ENCODE data around the gene RNF157.

The RNF157 gene

DNA sequence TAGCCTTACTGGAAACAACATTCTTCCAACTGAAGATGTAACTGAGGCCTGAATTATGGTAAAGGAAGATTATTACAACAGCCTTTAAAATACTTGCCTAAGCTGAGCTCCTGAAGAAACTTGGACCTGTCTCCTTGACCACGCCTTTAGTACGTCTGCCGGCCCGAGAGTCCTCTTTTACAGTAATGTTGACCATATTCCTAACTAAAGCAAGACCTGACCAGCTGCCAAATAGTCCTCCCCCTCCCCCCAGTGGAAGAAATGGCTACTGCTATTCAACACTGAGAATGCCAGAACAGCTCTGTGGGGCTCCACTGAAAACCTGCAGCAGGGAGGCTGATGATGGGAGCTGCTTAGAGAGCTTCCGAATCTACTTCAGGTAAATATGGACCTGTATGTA, 86.7 kb downstream of the RNF157 start:
- peak; percentile 23 for TF ChIP-seq CTCF (IDR thresholded peaks at IDR 0.05; ENCODE audit: insufficient read depth, low read depth, low read length, missing control alignments)
- no peak for DNase-seq (ENCODE audit: low read depth)
- no peak overlapping the region for H3K4me3 ChIP-seq (ENCODE audit: low read length)

DNA sequence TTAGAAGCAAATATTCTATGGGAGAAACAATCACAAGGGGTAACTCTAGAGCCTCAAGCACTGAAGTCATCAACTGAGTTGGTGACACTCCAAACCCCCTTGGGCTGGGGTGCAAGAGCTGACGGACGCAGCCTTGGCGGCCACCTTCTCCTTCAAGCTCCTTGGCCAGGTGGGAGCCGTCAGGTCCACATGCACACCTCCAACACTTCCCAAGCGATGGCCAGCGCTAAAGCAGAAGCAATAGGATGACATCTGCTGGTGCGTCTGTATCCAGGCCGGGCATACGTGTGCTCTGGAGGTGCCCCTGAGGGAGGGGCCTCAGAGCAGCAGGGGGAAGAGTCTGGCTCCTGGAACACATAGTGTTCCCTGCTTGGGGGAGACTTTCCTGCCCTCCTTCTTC, 87.1 kb downstream of the RNF157 start:
- no peak for DNase-seq (ENCODE audit: low read depth)
- H3K4me3 ChIP-seq (ENCODE audit: low read length) = no peak overlapping the region

DNA sequence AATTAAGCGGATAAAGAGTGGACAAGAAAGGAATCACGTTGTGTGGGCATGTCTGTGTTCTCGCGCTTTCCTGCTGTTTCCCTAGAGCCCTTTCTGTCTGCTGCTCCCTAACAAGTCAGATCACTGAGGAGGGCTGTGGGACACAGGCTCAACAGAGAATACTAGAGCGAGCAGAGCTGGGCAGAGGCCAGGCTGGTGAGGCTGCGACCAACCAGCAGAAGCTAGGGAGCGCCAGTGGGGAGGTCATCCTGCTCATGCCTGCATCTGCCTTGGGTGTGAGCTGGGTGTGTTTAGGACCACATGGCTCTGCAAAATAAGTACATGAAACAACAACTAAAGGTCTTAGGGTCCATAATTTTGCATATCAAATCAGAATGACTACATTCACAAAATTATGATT, 87.7 kb downstream of the RNF157 start:
- no peak overlapping the region for H3K4me3 ChIP-seq (ENCODE audit: low read length)
- TF ChIP-seq CTCF (IDR thresholded peaks at IDR 0.05; ENCODE audit: insufficient read depth, low read depth, low read length, missing control alignments) = no peak

More for the DNA sequence above, 87.1 kb downstream of the RNF157 start:
- no peak for TF ChIP-seq CTCF (IDR thresholded peaks at IDR 0.05; ENCODE audit: insufficient read depth, low read depth, low read length, missing control alignments)

GRCh38 chr17:76151896-76152454, 88.3 kb downstream of the RNF157 start:
- no peak overlapping the region for H3K4me3 ChIP-seq (ENCODE audit: low read length)
- no peak for TF ChIP-seq CTCF (IDR thresholded peaks at IDR 0.05; ENCODE audit: insufficient read depth, low read depth, low read length, missing control alignments)
- DNase-seq (ENCODE audit: low read depth) = no peak

More for the DNA sequence above, 87.7 kb downstream of the RNF157 start:
- no peak for DNase-seq (ENCODE audit: low read depth)

DNA sequence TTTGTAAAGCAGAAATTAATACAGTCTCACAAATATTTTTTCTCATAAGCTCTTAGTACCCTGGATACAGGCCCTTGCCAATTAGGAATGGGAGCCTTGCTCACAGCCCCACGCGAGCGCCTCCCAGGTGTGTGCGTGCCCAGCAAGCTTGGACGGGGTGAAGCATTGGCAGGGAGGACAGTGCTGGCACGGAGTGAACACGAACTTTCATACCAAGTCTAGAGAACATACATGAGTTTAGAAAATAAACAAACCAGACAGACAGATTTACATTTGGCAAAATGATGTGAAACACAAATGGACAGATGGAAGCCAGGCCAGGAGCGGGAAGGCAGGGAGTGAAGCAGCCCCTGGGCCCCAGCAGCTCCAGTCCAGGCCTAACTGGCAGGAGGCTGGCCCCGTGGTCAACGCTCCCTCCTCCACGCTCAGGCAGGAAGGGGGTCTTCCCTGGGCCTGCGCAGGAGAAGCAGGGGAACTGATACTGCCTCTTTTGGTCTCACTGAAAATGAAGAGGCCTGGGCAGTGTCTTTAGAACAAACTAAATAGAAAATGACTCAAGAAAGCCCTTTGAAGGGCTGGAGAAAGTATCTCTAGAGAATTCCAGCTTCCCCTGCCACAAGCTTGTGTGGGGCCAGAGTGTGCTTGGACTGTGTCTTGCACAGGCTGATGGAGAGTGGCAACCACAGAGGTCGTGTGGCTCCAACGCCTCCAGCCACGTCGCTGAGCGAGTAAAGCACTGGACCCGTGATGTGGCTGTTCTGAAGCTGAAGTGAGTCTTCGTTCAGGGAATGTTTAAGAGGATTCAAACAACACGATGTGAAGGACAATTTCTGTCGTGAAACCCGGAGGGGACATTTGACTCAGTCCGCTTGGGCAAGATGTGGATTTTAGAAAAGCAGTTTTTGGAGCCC, 89.3 kb downstream of the RNF157 start:
- no peak overlapping the region for H3K4me3 ChIP-seq (ENCODE audit: low read length)
- DNase-seq (ENCODE audit: low read depth) = no peak
- TF ChIP-seq CTCF (IDR thresholded peaks at IDR 0.05; ENCODE audit: insufficient read depth, low read depth, low read length, missing control alignments) = no peak

GRCh38 chr17:76149214-76149613, 91.1 kb downstream of the RNF157 start:
- H3K4me3 ChIP-seq (ENCODE audit: low read length) = no peak overlapping the region
- no peak for DNase-seq (ENCODE audit: low read depth)
- no peak for TF ChIP-seq CTCF (IDR thresholded peaks at IDR 0.05; ENCODE audit: insufficient read depth, low read depth, low read length, missing control alignments)

Data from epithelial cell of esophagus (primary cell).